ENCODE results near the gene ADGRD1.
"Not testable (repeated sequence)": the region's sequence is repeated elsewhere in the genome, so short reads cannot be mapped to it uniquely, and the experiment has no call there.

The ADGRD1 gene

GRCh38 chr12:131058700-131059099 is 105.0 kb downstream of the ADGRD1 start:
- no peak for DNase-seq

DNA sequence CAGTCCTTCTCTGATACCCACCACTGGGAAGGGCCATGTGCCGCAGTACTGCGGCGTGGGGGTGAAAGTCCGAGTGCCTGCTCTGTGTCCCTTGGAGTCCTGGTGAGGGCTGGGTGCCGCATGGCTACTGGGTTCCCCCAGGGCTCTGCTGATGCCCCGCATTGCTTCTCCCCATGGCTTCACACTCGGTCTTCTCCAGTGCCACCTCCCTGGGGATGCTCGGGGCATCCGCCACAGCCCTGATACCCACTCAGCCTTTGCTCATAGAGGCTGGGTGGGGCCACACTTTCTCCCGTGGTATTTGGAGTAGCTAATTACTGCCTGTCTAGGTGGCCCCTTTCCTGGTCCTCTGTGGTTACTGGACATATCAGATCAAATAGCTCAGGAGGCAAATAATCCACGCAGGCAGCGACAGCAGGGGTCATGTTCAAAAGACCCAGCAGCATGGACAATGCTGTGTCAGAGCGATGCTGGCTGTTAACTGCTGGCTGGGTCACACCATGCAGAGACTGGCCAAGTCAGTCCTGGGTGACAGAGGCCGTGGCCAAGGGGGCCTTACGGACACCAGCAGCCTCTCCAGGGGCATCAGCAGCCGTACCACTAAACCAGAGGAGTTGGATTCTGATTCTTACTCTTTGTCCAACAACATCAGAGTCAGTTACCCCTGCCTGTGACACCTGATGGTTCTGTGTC is 106.5 kb downstream of the ADGRD1 start:
- no peak for DNase-seq

- DNase-seq, result no peak
These were observed 107.5 kb downstream of the ADGRD1 start for GRCh38 chr12:131061041-131061806.

DNA sequence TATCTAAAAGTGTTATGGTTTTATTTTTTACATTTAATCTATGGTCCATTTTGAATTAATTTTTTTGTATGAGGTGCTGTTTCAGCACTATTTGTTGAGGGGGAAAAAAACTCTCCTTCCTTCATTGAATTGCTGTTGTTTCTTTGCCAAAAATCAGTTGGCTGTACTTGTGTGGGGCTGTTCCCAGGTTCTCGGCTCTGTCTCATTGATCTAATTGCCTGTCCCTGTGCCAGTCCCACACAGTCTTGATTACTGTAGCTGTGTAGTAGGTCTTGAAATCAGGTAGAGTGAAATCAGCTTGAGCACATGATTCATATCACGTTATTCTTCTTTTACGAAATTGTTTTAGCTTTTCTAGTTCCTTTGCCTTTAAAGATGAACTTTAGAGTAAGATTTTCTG is 109.7 kb downstream of the ADGRD1 start:
- DNase-seq, result no peak

- no peak for DNase-seq
These were observed 110.3 kb downstream of the ADGRD1 start for GRCh38 chr12:131063960-131064359.

DNA sequence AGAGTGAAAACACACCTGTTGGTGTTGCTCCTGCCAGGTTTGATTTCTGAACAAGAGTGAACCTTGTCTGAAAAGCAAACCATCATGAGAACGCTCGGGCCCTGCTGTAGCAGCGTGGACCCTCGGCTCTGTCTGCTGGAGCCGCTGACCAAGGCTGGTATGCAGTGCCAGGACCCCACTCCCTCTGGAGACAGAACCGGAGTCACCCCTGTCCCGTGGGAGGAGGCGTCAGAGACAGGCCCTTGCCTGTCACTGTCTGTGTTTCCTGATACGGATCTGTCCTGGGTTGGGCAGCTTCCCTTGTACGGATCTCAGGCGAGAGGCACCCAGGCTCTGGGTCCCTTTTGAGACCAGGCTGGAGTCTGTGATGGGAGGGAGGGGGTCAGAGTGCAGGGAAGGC is 111.6 kb downstream of the ADGRD1 start:
- DNase-seq, result no peak

DNA sequence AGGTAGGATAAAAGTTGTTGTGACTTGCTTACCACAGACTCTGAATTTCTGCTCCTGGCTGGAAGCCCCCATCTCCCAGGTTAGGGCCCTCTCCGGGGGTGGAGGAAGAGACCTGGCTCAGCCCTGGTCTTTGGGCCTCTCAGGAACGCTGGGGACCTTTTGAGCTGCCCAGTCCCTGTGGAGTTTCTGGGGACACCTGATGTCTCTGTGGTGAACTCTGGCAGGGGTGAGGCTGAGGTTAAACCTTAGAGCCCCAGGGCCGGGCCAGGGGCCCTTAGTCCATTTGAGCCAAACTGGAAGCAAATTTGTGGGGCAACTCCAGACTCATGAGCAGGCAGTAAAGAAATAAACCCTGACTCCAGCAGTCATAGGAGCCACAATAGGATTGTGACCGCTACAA is 112.1 kb downstream of the ADGRD1 start:
- no peak for DNase-seq

DNA sequence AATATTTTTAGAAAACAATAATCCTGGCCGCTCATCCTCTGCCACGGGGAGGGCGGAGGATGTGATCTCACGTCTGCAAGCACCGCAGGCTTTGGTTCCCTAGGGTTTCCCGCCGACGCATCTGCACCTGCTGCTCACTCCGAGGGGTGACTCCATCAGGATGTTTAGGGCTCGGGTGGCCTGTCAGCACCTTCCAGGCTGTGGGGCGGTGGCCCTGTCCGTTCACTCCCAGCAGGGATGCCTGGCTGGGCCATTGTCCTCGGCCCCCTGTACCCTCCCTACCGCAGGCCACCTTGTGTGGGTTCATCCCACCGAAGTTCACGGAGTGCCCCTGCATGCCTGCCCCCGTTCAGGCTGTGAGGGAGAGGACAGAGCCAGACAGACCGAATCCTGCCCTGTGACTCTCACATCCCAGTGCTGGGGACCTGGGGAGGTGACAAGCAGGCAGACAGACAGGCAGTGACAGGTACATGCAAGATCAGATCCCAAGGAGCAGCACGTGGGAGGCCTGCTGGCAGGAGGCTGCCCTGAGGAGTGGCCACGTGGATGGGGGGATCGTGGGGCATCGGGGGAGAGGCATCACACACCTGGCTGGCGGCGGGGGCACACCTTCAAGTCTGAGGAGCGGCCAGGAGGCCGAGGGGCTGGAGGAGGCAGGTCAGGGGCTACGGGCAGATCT is 112.6 kb downstream of the ADGRD1 start:
- no peak for DNase-seq

DNA sequence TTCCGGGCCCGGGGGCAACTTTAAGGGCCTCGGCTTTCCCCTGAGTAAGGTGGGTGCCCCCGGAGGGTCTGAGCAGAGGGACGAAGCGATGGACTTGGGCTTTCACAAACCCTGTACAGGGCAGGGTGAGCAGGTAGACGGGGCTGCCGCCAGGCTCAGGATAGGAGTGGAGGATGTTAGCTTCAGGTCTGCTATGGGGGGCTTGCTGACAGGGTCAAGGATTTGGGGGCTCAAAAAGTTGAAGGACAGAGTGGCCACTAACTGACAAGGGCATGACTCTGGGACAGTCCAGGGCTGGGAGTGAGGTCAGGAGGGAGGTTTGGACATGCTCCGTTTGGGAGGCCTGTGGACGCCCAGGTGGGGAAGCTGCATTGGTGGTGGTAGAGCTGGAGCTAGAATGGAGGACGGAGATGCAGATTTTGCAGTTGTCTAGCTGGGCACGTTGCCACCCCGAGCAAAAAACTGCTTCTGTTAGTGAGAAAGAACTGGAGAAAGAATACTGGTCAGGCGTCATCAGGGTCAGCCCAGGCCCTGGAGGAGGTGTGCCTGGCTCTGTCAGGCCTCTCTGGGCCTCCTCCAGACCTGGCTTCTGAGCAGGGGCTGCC is 113.3 kb downstream of the ADGRD1 start:
- no peak for DNase-seq

GRCh38 chr12:131067981-131068851 is 114.5 kb downstream of the ADGRD1 start:
- DNase-seq, result no peak

GRCh38 chr12:131068926-131069720 is 115.4 kb downstream of the ADGRD1 start:
- not testable (repeated sequence) for DNase-seq

DNA sequence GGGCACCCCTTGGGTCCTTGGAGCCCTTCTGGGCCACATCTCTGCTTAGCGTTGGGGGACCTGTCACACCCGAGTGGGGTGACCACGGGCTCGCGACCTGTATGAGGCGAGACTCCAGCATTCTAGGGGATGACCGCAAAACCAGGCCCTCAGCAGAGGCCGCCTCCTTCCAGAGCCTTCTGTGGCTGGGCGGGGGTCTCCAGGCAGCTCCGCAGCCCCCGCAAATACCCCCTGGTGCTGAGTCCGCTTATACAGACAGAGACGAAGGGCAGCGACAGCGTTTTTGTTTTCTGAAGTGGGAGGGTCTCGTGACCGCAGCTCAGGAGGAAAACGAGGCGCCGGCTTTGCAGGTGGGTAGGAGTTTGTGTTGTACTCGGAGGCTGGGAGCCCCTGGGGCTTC is 116.4 kb downstream of the ADGRD1 start:
- DNase-seq, result not testable (repeated sequence)

GRCh38 chr12:131070668-131071067 is 117.0 kb downstream of the ADGRD1 start:
- DNase-seq, result not testable (repeated sequence)

GRCh38 chr12:131071234-131071820 is 117.6 kb downstream of the ADGRD1 start:
- not testable (repeated sequence) for DNase-seq

- not testable (repeated sequence) for DNase-seq
These were observed 118.2 kb downstream of the ADGRD1 start for GRCh38 chr12:131071950-131072349.

GRCh38 chr12:131072451-131073230 is 118.9 kb downstream of the ADGRD1 start:
- DNase-seq, result no peak

GRCh38 chr12:131074221-131075083 is 120.7 kb downstream of the ADGRD1 start:
- no peak for DNase-seq

DNA sequence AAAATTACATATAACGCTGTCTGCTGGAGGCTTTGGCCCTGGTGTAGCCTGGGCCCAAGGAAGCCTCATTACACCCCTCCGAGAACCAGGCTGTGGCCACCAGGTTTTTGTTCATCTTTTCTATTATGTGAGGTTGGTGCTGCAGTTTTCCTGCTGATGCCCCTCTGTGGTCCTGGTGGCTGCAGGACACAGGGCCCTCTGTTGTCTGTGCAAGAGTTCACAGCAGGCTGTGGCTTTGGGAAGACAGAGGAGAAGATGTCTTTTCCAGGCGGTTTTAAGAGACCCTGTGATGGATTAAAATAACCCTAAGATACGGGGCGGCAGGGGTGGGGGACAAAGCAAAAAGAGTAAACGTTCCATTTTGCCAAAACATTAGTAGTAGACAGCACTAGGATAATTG is 121.5 kb downstream of the ADGRD1 start:
- DNase-seq, result no peak

DNA sequence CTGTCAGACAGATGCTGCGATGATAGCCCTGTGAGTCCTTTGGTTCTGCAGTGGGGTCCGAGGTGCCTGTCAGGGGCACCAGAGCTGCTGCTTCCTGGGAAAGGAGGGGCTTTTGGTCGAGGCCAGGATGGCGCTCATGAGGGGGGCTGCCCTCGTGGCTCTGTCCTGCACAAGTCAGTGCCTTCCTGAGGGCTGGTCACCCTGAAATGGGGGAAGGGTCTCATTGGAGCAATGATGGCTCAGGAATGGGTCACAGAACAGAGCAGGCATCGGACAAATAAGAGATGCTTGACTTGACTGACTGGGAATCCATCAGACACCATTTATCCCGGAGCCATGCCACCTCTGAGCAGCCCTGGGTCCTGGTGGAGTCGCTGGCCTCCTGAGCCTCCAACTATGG is 121.9 kb downstream of the ADGRD1 start:
- no peak for DNase-seq
